Anterior cingulate cortex (tissue), 58 donors: ENCODE data around the gene NPM3.
"Not testable (repeated sequence)": the region's sequence is repeated elsewhere in the genome, so short reads cannot be mapped to it uniquely, and the experiment has no call there.

ENCODE experiments used
- DNase-seq, 58 donors: peaks; one replicate each; lab custom pipeline; 2025; lab: John Stamatoyannopoulos, UW

The NPM3 gene

DNA sequence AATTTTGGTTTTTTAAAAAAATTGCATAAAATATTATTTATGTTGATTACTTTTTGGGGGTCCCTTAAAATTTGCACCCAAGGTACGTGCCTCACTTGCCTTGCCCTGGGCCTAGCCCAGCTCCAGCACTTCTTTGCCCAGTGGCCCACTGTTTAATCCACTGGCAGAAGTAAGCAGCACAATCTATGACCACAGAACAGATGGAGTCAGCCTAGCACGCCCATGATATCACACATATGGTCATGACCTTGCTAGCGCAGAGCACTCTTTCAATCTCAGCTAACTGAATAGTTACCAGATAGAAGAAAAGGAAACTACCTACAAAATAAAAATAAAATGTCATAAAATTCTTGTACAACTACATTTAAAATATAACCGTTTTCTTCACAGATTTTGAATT lies 29.4 kb upstream of the NPM3 start:
- no peak for DNase-seq

DNA sequence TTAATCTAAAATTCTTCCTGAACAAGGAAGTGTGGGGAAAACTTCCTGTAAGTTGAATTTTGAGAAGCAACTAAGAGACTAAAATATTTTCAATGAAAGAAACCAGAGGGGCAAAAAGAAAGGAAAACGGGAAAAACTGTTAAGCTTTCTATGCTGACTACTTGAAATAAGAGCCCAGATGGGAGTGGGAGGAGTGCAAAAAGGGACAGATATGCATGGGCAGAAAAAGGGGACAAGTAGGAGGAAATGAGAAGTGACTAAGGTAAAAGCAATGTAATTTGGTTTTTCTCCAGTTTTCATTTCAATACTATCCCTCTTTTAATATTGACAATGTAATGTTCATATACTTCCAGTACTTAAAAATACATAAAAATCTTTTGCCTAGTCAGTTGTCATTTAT lies 23.9 kb upstream of the NPM3 start:
- peak in 3 of 58 donors; percentile 13 to 46 (median 14) for DNase-seq

DNA sequence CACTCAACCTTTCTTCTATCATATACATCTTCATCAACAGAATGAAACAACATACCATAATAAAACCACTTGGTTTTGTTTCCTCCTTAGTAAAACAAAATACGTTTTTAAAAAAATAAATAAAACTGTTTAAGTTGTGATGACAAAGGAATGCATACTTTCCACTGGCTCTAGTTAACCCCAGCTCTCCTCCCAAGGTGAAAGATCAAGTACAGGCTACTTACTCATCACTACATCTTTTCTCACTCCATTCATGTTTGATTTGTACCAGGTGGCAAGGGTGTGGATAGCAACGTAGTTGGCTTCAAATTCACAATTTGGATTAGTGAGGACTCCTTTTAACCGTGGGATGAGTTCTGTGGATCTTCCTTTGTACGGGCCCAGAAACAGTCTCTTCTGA lies 20.3 kb upstream of the NPM3 start:
- DNase-seq, result no peak

DNA sequence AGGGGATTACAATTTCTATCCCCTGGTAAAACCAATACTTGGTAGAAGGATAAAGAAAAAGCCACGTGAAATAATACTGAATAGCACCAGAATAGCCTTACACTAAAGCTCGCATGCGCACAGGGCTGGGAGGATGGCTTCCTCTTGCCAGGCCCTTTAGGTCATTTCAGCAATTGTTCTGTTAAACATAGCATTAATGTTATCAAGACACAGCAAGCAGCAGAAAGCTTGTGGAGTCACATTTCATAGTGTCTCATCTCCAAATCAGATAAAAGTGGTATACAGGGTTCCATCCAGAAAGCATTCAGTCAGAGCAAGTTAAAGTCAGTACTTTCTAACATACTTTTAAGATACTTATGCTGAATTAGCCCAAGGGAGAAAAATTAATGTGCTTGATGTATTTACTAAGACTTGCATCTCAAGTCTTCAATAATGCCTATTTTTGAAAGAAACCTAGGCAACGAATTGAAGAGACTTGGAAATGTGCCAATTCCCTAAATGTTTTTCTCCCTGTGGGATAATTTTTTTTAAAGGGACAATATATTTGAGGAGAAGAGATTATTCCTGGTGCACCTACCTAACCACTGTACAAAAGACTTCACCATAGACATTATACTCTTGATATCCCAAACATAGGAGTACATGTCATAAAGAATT lies 14.3 kb upstream of the NPM3 start:
- DNase-seq, result no peak

DNA sequence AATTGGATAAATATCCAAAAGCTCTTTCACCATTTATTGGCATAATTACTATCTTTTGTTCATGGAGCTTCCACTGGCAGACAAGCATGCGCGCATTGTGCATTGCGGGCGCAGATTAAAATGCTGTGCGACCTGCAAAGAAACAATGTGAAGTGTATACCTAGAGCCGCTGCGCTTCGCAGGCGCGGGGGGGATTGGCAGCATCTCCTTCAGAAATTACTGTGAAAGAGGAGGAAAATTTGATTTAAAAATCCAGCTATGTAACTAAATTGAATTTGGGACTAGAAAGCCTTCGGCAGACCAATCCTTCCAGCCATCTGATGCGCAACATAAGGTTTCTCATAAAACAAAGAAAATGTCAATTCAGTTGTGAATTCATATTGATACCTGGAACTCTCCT lies 10.3 kb upstream of the NPM3 start:
- DNase-seq, result no peak

DNA sequence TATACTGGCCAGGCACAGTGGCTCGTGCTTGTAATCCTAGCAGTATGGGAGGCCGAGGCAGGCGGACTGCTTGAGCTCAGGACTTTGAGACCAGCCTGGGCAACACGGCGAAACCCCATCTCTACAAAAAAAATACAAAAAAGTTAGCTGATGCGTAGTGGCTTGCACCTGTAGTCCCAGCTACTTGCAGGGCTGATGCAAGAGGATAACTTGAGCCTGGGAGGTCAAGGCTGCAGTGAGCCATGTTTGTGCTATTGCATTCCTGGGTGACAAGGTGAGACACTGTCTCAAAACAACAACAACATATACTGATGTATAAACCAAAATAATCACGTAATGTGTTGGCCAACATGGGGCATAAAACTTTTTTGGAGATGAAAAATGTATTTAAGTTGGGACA lies 6.4 kb upstream of the NPM3 start:
- no peak for DNase-seq

DNA sequence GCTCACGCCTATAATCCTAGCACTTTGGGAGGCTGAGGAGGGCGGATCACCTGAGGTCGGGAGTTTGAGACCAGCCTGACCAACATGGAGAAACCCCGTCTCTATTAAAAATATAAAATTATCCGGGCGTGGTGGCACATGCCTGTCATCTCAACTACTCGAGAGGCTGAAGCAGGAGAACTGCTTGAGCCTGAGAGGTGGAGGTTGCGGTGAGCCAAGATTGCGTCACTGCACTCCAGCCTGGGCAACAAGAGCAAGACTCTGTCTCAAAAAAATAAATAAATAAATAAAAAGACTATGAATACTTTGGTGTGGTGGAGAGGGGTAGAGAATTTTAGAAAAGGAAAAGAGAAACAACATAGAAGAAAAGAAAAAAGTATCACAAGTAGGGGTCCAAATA lies 6.0 kb upstream of the NPM3 start:
- not testable (repeated sequence) for DNase-seq

DNA sequence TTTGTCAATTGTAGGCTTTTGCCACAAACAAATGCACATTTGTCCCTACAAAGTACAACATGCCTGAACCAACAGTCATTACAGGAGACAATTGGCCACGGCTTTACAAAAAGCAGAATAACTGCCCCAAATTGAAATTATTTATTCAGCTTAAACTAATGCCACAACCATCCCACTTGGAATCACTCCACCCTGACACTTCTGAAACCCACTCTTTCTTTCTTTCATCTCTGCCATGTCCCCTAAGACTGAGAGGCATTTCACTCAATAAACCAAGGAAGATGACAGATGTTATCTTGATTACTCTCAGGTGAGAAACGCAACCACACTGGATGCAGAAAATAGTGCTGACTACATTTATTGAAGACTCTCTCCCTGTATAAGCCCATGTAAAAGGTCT lies 2.6 kb upstream of the NPM3 start:
- DNase-seq, result no peak

DNA sequence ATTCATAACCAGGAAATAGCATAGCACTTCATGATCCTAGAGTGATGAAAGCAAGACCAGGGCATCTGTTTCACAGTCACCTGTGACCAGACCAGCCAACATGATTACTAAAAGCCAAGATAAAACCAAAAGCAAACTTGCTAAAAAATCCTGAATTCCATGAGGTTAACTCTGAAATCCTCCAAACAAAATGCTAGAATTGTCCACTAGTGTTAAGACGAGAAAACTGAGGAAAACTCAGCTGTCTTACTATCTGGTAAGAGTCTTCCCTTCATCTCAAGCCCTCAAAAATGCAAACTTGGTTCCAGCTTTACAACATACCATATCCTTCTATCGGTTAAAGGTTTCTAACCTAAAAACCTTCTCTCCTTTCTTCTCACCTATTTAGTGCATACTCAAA lies 1.3 kb upstream of the NPM3 start:
- DNase-seq, result no peak

DNA sequence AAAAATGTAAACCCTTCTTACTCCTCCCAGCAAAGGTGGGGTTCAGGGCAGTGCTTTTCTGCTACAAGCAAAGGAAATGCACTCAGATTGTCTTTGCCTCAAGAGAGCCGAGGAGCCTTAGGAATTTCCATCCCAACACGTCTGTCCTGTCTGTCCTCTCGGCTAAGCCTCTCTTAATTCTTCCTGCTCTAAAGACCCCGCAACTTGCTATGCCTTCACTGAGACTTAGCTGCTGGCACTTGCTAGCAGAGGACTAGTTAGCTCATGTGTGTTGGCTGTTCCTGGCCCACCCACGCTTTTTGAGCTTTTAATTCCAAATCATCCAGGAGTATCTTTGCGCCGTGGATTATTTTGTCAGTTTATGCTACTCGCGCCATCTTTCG lies 481 bp upstream of the NPM3 start:
- DNase-seq, result no peak

DNA sequence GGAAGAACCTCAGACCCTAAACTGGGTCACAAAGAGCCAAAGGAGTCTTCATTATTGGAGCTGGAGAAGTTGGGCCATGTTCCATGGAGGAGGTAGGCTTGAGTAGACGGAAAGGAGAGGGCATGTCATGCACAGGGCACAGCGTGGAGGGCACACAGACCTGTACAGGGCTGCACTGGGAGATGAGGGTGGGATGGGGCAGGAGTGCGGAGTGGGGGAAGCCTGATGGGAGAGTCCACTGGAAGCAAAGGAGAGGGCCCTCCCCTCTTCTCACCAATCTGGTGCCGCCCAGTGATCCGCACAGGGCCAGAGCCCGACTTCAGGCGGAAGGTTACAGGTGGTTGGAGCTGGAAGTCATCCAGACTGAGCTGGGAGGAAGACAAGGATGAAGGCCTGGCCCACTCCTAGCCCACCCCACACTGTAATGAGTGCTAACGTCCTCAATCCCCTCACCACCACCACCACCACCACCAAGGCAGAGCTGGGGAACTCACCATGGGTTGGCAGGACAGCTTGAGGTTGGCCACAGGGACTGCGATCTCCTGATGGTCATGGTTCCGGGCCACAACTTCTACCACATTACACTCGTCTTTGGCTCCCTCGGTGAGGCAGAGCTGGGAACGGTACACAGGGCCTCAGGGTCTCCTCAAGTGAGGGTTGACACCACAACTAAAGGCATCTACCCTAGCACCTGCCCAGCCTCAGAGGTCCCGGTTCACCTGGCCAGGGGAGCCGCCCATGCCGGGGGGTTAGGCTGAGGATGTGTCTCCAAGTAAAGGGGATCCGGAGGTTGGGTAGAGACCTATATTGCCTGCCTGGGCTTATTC lies 1.0 kb downstream of the NPM3 start:
- no peak for DNase-seq

DNA sequence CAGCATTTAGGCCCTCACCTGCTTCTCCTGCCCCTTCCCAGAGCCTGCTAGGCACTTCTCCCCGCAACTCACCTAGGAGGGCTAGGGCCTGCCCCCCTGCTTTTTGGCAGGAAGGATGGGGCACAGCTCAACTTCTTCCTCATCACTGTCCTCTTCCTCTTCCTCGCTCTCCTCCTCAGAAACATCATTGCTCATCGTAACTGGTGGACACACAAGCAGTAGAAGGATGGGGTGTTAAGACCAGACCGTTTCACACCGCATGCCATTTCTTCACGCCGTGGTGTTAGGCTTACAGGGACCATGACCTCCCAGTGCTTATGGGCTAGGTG lies 1.6 kb downstream of the NPM3 start:
- no peak for DNase-seq

DNA sequence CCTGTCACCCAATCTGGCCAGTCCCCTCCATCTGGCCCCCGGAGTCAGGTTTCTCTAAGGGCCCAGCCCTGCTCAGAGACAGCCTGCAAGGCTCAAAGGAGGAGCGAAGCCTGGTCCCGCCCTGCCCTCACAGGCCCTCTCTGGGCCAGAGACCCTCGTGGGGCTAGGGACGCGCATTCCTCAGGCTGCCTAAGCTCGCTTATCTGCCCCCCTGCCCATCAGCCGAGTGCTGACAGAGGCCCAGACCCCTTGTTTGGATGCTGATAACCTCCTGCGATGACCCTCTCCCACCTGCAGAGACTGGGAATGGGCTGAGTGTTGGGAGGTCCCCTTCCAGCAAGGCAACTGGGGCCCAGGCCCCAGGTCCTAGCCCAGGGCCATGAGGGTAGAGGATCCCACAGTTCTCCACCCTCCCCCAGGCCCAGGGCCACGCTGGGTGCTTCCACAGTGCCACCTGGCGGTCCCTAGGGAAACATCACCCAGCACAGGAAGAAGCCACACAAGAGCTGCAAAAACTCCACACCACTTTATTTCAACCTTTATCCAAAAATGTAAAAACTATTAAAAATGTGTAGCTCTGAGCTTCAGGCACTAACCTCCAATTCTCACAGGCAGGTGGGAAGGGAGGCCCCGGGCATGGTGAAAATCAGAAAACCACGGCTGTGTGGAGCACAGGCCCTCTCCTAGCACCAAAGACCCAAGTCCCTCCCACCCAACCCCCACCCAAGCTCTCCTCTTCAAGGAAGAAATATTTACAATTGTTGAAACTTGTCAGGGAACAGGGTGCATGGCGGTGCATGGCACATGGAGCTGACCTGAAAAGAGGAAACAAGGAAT lies 2.2 kb downstream of the NPM3 start:
- DNase-seq, result peak in 50 of 58 donors; percentile 5 to 68 (median 40)

DNA sequence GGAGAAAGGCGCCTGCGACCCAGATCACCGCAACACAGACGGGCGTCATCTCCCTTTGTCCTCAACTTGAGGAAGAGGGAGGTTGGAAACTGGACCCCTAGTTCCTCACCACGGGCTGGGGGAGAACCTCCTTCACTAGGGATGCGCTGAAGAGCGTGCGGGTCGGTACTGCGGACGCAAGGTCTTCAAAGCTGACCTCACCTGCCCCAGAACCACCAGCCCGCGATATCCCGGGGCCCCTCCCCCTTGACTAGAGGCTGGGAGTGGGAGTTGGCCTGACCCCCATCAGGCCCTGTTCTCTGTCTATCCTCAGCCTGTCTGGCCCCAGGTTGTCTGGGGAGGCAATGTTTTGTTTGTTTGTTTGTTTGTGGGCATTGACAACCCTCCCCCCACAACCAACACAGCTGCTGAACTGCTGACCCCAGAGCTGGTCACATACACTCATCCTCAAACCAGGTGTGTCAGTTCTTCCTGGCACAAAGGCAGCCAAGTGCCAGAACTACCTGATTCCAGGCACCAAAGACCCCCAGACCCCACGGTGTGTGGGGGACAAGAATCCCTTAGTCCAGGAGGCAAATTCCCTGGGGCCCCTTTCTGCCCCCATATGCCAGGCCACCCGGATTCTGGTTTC lies 2.9 kb downstream of the NPM3 start:
- DNase-seq, result no peak

DNA sequence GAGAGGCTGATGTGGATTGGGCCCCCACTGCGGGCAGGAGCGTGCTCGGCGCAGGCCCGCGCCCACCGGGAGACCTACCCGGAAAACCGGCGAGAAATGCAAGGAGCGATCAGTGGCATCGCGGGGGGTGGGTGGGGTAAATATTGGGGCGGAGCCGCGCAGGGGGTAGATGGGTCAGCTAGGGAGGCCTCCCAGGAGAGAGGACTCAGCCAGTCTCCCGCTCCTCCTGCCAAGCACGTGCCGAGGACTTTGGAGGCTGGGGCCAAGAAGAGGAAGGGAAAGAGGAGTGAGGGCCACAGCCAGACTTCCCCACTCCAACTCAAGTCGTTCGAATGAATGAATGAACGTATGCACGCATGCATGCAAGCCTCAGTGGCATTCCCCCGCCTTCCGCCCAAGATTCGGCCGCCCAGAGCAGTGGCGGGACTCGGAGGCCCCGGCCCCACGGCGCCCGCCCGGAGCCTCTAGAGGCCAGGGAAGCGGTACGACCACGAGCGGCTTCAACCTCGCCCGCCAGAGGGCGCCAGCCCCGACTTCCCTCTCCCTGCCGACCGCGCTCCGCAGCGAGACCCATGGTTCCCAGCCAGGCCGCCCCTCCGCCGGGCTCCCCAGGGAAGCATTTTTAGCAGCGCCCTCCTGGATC lies 3.6 kb downstream of the NPM3 start:
- peak in 49 of 58 donors; percentile 11 to 83 (median 42) for DNase-seq

DNA sequence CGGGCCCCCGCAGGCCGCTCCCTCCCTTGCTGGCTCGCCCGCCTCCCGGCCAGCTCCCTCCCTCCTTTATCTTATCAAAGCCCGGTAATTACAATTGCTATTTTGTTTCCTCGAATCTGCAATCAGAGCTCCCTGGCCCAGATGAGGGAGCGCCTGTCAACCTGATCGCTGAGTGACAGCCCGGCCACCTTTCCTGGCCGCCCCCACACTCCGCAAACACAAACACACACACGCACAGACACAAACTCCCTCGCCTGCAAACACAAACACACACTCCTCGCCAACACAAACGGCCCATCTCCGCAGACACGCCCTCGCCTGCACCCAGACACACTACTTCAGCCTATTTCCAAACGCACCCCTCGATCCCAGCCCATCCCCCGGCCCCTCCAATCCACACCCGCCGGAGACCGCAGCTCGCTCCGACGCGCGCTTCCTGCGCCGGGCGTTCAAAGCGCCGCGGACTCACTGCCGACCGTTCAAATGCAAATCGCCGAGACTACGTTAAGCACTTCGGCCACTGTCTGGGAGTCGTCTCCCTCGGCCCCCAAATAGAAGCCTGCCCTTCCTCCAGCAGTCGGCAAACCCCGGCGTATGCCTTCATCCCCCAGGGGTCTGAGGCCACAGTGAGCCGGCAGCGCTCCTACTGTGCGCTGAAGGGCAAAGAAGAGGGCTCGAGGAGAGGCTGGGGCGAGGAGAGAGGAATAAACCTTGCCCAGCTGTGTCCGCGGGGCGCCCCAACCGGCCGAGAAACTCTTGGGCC lies 4.3 kb downstream of the NPM3 start:
- DNase-seq, result no peak

DNA sequence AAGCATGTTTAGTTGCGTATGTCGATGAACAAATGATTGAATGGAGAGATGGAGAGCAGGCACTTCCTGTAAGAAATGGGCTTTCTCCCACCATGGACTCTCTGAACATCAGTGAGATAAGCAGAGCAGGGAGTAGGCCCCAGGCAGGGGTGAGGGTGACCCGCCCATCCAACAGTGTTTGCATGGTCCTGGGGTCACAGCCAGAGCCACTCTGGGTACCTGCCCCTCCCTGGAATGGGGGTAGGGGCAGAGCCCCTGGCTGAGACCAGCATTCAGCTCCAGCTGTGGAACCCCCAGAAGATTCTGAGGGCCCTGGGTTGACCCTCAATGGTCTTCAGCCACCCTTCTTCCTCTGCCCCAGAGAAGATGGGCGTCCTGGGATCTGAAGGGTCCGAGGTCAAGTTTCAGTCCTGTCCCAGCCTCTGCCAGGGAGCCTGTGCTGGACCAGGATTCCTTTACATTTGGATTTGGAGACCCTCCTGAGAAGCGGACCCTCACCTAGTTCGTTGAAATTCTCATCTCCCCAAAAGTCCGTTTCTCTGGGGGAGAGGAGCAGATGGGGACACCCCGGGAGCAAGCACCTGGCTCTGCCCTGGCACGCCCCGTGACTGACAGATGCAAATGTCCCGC lies 5.0 kb downstream of the NPM3 start:
- DNase-seq, result no peak

DNA sequence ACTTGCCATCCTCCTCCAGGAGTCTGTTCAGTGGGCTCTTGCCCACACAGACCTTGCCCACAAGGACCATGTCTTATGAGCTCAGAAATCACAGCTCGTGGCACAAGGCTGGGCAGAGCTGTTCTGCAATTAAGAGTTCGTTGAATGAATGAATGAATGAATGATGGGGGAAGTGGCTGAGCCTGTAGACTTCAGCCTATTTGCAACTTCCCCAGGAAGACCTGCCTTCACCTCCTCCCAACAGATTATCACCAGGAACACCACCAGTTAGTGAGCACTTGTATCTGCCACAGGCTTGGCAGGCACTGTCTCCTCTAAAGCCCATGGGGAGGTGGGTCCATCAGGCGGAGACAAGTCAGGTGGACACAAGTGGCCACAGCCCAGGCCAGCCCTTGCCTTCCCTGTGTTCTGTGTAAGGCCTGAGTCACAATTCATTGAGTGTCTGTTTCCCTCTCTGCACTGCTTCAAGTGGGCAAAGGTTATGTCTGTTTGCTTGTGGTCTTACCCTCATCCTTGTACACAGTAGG lies 5.6 kb downstream of the NPM3 start:
- no peak for DNase-seq
